Nephron progenitor cell (in vitro differentiated cells): Measurements from ENCODE around the gene MINDY4.

Experiments
- DNase-seq: peaks from one replicate; pipeline ENCODE4 v3.0.0; 2021
- H3K27ac Mint-ChIP-seq: 2 replicates; pipeline ENCODE4 v1.8.0; 2021; ENCODE audit warnings: mild to moderate bottlenecking, moderate library complexity, mixed read lengths
- H3K27me3 Mint-ChIP-seq: 2 replicates; pipeline ENCODE4 v1.8.0; 2021; ENCODE audit warnings: mild to moderate bottlenecking, low read depth, mixed read lengths; ENCODE audit not compliant: poor library complexity
- H3K36me3 Mint-ChIP-seq: 2 replicates; pipeline ENCODE4 v1.8.0; 2021; ENCODE audit warnings: low read depth, mixed read lengths
- H3K4me1 Mint-ChIP-seq: 2 replicates; pipeline ENCODE4 v1.8.0; 2021; ENCODE audit warnings: mixed read lengths
- H3K4me3 Mint-ChIP-seq: 2 replicates; pipeline ENCODE4 v1.8.0; 2021; ENCODE audit warnings: mild to moderate bottlenecking, moderate library complexity, mixed read lengths
- H3K9me3 Mint-ChIP-seq: 2 replicates; pipeline ENCODE4 v1.8.0; 2021; ENCODE audit warnings: mild to moderate bottlenecking, moderate library complexity, mixed read lengths
- TF ChIP-seq, protein P1 (sequence below): fragments of 200-600 bp; sonication (generic); IDR thresholded peaks from 2 replicates; pipeline ENCODE4 v1.5.0; 2021; ENCODE audit warnings: antibody characterized with exemption

The MINDY4 gene

GRCh38 chr7:30851651-30852307 is 80.6 kb downstream of the MINDY4 start:
- TF ChIP-seq, protein P1, sequence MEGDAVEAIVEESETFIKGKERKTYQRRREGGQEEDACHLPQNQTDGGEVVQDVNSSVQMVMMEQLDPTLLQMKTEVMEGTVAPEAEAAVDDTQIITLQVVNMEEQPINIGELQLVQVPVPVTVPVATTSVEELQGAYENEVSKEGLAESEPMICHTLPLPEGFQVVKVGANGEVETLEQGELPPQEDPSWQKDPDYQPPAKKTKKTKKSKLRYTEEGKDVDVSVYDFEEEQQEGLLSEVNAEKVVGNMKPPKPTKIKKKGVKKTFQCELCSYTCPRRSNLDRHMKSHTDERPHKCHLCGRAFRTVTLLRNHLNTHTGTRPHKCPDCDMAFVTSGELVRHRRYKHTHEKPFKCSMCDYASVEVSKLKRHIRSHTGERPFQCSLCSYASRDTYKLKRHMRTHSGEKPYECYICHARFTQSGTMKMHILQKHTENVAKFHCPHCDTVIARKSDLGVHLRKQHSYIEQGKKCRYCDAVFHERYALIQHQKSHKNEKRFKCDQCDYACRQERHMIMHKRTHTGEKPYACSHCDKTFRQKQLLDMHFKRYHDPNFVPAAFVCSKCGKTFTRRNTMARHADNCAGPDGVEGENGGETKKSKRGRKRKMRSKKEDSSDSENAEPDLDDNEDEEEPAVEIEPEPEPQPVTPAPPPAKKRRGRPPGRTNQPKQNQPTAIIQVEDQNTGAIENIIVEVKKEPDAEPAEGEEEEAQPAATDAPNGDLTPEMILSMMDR = no peak
- Mint-ChIP-seq H3K4me1 (peaks cover 40% of the 10 kb centered on the region), H3K27me3 (peaks cover 3% of the 10 kb centered on the region), H3K36me3 (peaks cover 4% of the 10 kb centered on the region), H3K27ac (peak overlapping the region; percentile 91), H3K4me3 (no peak overlapping the region), H3K9me3 (no peaks in the 10 kb centered on the region)
- no peak for DNase-seq

DNA sequence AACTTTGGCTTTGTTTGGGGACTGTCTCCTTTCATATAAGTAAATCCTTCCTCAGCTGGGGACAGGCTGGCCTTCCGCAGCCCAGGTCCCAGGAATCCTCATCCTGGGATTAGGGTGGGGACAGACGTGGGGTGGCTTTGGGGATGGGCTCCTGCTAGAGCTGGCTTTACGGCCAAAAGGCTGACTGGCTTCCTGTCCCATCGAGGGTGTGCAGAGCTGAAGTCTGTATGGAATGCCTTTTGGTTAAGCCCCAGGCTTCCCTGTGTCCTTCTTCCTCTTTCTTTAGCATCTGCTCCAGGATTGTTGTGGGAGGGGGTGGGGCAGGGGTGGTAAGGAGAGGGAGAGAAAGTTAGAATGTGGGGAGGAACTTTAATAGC is 81.1 kb downstream of the MINDY4 start:
- H3K4me3 Mint-ChIP-seq = no peak overlapping the region
- TF ChIP-seq, protein P1 = no peak
- peaks cover 40% of the 10 kb centered on the region for H3K4me1 Mint-ChIP-seq
- H3K27me3 Mint-ChIP-seq = peaks cover 3% of the 10 kb centered on the region
- no peaks in the 10 kb centered on the region for H3K9me3 Mint-ChIP-seq
- H3K27ac Mint-ChIP-seq = peak overlapping the region; percentile 91
- peaks cover 9% of the 10 kb centered on the region for H3K36me3 Mint-ChIP-seq
- DNase-seq = no peak

GRCh38 chr7:30852744-30853288 is 81.6 kb downstream of the MINDY4 start:
- no peaks in the 10 kb centered on the region for H3K9me3 Mint-ChIP-seq
- TF ChIP-seq, protein P1 = no peak
- peaks cover 11% of the 10 kb centered on the region for H3K36me3 Mint-ChIP-seq
- peaks cover 40% of the 10 kb centered on the region for H3K4me1 Mint-ChIP-seq
- peak overlapping the region; percentile 91 for H3K27ac Mint-ChIP-seq
- no peak overlapping the region for H3K4me3 Mint-ChIP-seq
- DNase-seq = no peak
- peaks cover 3% of the 10 kb centered on the region for H3K27me3 Mint-ChIP-seq

- H3K4me1 Mint-ChIP-seq = peaks cover 40% of the 10 kb centered on the region
- peaks cover 17% of the 10 kb centered on the region for H3K36me3 Mint-ChIP-seq
- H3K4me3 Mint-ChIP-seq = no peak overlapping the region
- peaks cover 3% of the 10 kb centered on the region for H3K27me3 Mint-ChIP-seq
- DNase-seq = no peak
- no peaks in the 10 kb centered on the region for H3K9me3 Mint-ChIP-seq
- TF ChIP-seq, protein P1 = no peak
- peak overlapping the region; percentile 91 for H3K27ac Mint-ChIP-seq
These were observed 82.4 kb downstream of the MINDY4 start for GRCh38 chr7:30853576-30853975.

DNA sequence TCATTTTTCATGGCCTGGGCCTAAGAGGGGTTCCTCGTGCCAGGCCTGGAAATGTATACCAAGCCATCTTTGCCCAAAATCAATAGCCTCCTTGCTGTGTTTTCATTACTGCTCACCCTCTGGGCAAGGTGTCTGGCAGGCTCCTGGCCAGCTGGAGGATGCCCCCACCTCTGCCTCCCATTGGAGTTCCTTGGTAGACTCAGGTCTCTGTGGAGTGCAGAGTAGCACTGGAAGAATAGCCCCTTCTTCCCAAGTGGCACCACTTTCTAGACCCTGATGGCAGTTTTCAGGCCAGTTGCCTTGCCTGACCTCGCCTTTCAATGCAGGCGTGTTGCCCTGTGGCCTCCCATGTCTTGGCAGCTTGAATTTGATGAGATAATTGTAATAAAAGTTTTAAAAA is 84.7 kb downstream of the MINDY4 start:
- Mint-ChIP-seq H3K4me3 (no peak overlapping the region), H3K36me3 (peaks cover 17% of the 10 kb centered on the region), H3K9me3 (no peaks in the 10 kb centered on the region), H3K27ac (no peak overlapping the region), H3K4me1 (peaks cover 37% of the 10 kb centered on the region), H3K27me3 (peaks cover 10% of the 10 kb centered on the region)
- DNase-seq = no peak
- TF ChIP-seq, protein P1 = no peak

GRCh38 chr7:30858576-30858975 is 87.4 kb downstream of the MINDY4 start:
- TF ChIP-seq, protein P1 = no peak
- H3K27me3 Mint-ChIP-seq = peaks cover 10% of the 10 kb centered on the region
- H3K9me3 Mint-ChIP-seq = no peaks in the 10 kb centered on the region
- H3K4me1 Mint-ChIP-seq = peaks cover 19% of the 10 kb centered on the region
- DNase-seq = no peak
- H3K27ac Mint-ChIP-seq = no peak overlapping the region
- H3K4me3 Mint-ChIP-seq = no peak overlapping the region
- H3K36me3 Mint-ChIP-seq = peaks cover 17% of the 10 kb centered on the region
